22Rv1 (cell line): ENCODE results near the gene SERPINB6.

Experiments used
- CTCF ChIP-seq: fragments of 450-650 bp; IDR thresholded peaks from 2 replicates; pipeline ENCODE4 v1.5.1; 2017; ENCODE audit warnings: mild to moderate bottlenecking
- ZFX ChIP-seq: fragments of 450-650 bp; IDR thresholded peaks from 2 replicates; pipeline ENCODE4 v1.6.1; 2017; ENCODE audit warnings: antibody characterized with exemption, borderline replicate concordance

- TF ChIP-seq CTCF (no peak), ZFX (no peak)
Measured at GRCh38 chr6:2945153-2945452, 26.3 kb downstream of the SERPINB6 start.
